22Rv1 (cell line): ENCODE results near the gene BMPER.

Experiments
- CTCF ChIP-seq: fragments of 450-650 bp; IDR thresholded peaks from 2 replicates; pipeline ENCODE4 v1.5.1; 2017; ENCODE audit warnings: mild to moderate bottlenecking
- ZFX ChIP-seq: fragments of 450-650 bp; IDR thresholded peaks from 2 replicates; pipeline ENCODE4 v1.6.1; 2017; ENCODE audit warnings: antibody characterized with exemption, borderline replicate concordance

GRCh38 chr7:34054075-34054474 lies 148.7 kb downstream of the BMPER start:
- TF ChIP-seq CTCF (no peak), ZFX (no peak)
